ENCODE measurements around the gene ANKRD42.
A peak's percentile ranks its signal among the peaks of the same experiment; 100 is the strongest.
"Not testable (repeated sequence)": the region's sequence is repeated elsewhere in the genome, so short reads cannot be mapped to it uniquely, and the experiment has no call there.

ANKRD42 gene

DNA sequence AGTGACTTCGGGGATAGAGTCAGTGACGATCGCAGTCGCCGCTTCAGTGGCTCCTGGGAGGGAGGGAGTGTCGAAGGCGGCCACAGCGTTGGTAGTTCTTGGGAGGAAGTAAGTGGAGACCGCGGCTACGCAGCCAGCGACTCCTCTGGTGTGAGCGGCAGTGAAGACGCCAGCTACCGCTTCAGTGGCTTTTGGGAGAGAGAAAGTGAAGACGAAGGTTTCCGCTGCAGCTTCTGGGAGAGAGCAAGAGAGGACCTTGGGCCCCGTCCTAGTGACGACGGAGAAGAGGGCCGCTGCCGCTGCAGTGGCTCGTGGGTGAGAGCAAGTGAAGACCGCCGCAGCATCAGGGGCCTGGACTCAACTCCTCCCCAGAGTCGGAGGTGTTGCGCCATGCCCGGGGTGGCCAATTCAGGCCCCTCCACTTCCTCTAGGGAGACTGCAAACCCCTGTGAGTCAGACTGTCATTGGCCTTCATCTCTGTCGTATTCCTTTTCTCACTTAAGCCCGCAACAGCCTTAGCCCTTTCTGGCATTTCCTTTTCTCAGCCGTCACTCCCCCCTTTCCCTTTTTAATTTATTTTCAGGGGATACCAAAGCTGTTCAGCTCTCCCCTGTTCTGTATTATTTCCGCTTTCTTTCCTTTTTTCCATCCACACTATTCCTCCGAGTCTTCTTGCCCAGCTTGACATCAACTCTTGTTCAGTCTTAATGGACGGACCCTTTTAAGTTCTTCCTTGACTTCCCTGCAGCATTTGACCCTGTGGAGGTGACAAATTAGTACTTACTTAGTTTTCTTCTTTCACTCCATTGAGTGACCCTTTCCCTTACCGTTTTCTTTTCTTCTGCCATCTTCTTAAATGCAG, 1.0 kb downstream of the ANKRD42 start:
- H3K27ac ChIP-seq, result peak overlapping the region; percentile 87
- TF ChIP-seq, protein P1, sequence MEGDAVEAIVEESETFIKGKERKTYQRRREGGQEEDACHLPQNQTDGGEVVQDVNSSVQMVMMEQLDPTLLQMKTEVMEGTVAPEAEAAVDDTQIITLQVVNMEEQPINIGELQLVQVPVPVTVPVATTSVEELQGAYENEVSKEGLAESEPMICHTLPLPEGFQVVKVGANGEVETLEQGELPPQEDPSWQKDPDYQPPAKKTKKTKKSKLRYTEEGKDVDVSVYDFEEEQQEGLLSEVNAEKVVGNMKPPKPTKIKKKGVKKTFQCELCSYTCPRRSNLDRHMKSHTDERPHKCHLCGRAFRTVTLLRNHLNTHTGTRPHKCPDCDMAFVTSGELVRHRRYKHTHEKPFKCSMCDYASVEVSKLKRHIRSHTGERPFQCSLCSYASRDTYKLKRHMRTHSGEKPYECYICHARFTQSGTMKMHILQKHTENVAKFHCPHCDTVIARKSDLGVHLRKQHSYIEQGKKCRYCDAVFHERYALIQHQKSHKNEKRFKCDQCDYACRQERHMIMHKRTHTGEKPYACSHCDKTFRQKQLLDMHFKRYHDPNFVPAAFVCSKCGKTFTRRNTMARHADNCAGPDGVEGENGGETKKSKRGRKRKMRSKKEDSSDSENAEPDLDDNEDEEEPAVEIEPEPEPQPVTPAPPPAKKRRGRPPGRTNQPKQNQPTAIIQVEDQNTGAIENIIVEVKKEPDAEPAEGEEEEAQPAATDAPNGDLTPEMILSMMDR (conservative IDR thresholded peaks at IDR 0.05), result no peak

DNA sequence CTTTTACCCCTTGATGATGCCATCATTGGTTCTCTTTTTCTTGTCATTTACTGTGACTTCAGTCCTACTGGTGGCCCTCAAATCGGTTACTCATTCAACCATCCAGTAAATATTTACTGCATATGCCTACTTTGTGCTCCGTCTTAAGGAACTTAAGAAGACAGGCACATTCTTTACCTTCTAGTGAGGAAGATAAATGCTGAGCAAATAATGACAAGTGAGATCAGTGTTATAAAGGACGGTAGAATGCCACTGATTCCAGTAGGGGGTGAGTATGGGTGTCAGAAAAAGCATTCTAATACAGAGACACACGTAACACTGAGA, 1.6 kb downstream of the ANKRD42 start:
- TF ChIP-seq, protein P1 (conservative IDR thresholded peaks at IDR 0.05), result no peak
- no peak overlapping the region for H3K27ac ChIP-seq

DNA sequence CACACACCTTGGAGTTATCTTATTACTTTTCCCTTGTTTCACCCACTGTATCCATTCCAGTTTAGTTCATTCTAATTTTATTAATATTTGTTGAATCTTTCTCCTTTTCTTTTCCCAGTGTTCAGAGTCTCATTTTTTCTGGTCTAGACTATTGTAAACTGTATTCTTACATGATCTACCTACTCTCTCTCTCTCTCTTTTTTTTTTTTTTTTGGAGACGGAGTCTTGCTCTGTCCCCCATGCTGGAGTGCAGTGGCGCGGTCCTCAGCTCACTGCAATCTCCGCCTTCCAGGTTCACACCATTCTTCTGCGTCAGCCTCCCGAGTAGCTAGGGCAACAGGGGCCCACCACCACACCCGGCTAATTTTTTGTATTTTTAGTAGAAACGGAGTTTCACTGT, 2.1 kb downstream of the ANKRD42 start:
- H3K27ac ChIP-seq, result no peak overlapping the region
- TF ChIP-seq, protein P1 (conservative IDR thresholded peaks at IDR 0.05), result no peak

DNA sequence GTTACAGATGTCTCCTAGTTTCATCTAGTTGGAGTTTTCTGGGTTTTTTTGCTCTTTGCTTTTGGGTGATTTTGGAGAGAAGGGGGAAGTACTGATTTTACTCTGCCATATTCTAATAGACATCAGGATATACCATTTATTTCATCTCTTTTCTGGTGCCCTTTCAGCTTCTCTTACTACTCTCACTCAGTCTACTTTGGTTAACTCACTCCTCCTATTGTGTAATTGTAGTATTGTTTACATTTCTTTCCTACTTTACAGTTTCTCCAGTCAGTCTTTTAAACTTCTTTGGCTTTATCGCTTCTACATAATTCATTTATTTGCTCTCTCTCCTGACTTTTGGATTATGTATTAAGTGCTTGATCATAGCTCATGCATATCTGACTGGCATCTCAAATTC, 6.5 kb downstream of the ANKRD42 start:
- TF ChIP-seq, protein P1 (conservative IDR thresholded peaks at IDR 0.05), result no peak
- H3K27ac ChIP-seq, result no peak overlapping the region

DNA sequence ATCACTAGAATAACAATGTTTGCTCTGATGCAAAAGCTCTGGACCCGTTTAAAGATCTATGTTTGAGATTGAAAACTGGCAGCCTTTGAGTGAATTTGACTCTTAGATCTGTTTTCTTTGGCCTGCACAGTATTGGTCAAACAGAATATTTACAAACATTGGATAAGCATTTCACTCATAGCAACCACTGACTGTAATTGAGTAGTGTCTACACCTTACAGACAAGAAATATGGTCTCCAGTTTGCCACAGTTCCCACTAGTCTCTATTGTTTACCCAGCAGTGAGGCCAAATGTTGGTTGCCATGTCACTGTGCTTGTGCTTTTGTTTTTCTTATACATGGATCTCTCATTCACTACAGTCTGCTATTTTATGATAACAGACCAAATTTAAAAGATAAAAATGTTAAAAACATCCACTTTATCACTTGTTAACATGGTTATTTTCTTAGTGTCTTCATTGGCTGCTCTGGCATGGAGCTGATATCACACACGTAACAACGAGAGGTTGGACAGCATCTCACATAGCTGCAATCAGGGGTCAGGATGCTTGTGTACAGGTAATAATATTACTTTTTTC, 12.2 kb downstream of the ANKRD42 start:
- TF ChIP-seq, protein P1 (conservative IDR thresholded peaks at IDR 0.05), result no peak

DNA sequence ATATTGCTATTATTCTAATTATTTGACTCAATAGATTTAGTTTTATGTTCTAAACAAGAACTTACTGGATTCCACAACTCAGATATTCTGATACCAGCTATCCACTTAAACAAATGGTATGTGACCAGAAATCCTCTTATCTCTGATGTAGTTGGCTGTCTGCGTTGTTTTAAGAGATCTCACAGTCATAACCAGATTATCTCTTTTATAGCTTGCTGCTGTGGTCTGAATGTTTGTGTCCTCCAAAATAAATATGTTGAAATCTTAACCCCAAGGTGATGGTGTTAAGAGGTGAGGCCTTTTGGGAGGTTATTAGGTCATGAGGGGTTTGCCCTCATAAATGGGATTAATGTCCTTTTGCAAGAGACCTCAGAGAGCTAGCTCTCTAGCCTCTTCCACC, 12.7 kb downstream of the ANKRD42 start:
- no peak overlapping the region for H3K27ac ChIP-seq
- TF ChIP-seq, protein P1 (conservative IDR thresholded peaks at IDR 0.05), result no peak

More for the DNA sequence above, 12.2 kb downstream of the ANKRD42 start:
- H3K27ac ChIP-seq, result no peak overlapping the region

DNA sequence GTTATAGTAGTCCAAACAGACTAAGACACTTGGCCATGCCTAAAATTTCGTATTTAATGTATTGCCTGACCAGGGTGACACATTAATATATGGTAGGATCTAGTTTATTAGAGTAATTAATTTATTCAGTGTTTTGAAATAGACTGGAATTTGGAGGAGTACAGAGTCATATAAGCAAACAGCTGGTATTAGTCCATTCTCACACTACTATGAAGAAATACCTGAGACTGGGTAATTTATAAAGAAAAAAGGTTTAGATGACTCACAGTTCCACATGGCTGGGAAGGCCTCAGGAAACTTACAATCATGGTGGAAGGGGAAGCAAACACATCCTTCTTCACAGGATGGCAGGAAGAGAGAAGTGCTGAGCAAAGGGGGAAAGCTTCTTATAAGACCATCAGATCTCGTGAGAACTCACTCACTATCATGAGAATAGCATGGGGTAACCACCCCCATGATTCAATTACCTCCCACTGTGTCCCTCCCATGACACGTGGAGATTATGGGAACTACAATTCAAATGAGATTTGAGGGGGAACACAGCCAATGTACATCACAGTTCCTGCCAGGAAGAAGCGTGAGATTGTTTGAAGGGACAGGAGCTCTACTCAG, 13.4 kb downstream of the ANKRD42 start:
- H3K27ac ChIP-seq, result not testable (repeated sequence)

DNA sequence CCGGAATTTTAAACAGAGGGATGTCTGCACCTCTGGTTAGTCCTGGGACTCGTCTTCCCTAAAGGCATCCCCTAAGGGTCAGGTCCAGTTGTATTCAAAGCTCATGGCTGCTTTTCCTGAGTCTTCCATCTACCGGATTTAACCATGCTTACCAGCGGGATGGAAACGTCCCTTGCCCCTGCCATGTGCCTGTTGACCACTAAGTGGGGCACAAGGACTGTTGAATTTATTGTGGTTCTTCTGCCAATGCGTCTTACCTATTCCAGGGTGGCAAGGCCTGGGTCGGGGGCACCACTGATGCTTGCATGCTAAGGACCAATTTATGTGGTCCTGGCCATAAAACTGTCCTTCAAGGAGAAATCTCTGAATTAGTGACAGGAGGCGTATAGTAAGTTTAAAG, 25.6 kb downstream of the ANKRD42 start:
- TF ChIP-seq, protein P1 (conservative IDR thresholded peaks at IDR 0.05), result peak; percentile 41; the same call in 1 of the 2 replicates
- no peak overlapping the region for H3K27ac ChIP-seq

Data from VCaP (cell line).